D721Med (cell line): ENCODE results near the gene NEUROG3.

Source experiments
- DNase-seq: peaks from one replicate; pipeline ENCODE4 v3.0.0; 2011; ENCODE audit warnings: low spot score; ENCODE audit not compliant: insufficient read length
- FAIRE-seq: peaks from 2 replicates; lab custom pipeline; 2011; peaks lifted over from hg19 to GRCh38; lab: Jason Lieb, UNC
- TF ChIP-seq, protein P1 (sequence below): IDR thresholded peaks from 2 replicates; pipeline ENCODE4 v1.5.1; 2012; ENCODE audit warnings: mild to moderate bottlenecking, control low read depth; ENCODE audit not compliant: insufficient read depth; ENCODE audit errors: missing control alignments

The NEUROG3 gene, protein sequence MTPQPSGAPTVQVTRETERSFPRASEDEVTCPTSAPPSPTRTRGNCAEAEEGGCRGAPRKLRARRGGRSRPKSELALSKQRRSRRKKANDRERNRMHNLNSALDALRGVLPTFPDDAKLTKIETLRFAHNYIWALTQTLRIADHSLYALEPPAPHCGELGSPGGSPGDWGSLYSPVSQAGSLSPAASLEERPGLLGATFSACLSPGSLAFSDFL

DNA sequence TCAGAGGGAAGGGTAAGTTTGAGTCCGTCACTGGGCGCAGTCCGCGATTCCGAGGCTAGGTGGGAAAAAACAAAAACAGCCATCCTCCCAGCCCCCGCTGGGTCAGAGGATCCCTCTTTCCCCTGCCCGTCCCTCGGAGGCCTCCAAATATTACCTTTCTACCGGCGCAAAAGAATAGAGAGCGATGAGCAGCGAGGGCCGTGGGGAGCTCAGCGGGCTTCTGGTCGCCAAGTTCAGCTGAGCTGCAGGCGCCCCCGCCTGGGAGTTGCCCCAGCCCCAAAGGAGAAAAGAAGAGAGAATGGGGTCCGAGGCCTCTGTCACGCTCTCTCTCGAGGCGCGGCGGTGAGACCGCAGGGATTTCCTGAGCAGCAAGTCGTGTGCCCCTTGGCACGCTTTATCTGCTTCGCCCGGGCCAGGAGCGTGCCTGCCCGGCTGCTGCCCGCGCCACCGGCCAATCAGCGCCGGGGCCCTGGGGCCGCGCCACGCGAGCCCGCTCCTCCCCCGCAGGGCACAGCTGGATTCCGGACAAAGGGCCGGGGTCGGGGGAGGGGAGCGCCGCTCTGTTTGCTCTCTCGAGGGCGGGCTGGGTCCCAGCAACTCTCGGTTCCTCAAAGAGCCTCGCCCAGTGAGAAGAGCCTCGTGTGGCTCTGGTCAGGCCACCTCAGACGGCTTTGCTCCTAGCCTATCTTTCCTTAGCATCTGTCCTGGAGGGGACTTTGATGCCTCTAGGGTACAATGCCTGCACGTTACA lies at the start of gene NEUROG3:
TSS of gene NEUROG3 (minus strand) at position 367 of the 751 bp plus-strand sequence. CDS start 379 bp downstream, outside the sequence.
- FAIRE-seq (no peak), DNase-seq (no peak)
- TF ChIP-seq, protein P1, sequence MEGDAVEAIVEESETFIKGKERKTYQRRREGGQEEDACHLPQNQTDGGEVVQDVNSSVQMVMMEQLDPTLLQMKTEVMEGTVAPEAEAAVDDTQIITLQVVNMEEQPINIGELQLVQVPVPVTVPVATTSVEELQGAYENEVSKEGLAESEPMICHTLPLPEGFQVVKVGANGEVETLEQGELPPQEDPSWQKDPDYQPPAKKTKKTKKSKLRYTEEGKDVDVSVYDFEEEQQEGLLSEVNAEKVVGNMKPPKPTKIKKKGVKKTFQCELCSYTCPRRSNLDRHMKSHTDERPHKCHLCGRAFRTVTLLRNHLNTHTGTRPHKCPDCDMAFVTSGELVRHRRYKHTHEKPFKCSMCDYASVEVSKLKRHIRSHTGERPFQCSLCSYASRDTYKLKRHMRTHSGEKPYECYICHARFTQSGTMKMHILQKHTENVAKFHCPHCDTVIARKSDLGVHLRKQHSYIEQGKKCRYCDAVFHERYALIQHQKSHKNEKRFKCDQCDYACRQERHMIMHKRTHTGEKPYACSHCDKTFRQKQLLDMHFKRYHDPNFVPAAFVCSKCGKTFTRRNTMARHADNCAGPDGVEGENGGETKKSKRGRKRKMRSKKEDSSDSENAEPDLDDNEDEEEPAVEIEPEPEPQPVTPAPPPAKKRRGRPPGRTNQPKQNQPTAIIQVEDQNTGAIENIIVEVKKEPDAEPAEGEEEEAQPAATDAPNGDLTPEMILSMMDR: no peak

DNA sequence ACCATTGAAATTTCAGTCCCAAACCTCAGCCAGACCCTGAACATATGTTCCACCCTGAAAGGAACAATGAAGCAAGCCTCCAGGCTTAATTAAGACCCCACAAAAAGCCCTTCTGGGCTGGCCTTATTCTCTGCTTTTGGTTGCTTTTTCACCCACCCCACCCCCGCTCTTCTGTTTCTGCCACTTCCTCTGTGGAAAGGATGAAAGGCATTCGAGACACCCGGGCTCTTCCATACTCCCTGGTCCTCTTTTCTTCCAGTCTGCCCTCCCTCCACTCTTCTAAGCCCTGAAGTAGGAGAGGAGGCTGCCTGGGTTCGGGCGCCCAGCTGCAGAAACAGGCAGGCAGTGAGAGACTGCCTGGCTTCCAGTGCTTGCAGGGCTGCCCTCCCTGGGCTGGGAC lies 47.4 kb upstream of the NEUROG3 start:
- TF ChIP-seq, protein P1: no peak
- FAIRE-seq (no peak), DNase-seq (no peak)

DNA sequence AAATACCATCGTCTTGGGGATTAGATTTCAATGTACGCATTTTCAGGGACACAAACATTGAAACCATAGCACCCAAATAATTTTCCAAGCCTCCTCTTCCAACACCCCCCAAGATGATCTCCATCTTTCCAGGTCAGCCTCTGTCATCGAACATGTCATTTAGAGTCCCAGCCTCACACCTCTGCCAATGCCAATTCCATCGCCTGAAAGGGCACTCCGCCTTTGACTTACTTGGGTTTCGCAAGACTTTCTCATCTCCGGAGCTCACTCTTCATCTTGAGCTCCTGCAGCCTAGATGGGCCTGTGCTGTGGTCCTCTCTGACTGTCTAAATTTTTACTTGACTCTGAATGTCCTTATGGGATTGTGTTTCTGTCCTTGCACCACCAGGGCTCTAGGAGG lies 46.4 kb upstream of the NEUROG3 start:
- TF ChIP-seq, protein P1: no peak
- FAIRE-seq: no peak
- no peak for DNase-seq

DNA sequence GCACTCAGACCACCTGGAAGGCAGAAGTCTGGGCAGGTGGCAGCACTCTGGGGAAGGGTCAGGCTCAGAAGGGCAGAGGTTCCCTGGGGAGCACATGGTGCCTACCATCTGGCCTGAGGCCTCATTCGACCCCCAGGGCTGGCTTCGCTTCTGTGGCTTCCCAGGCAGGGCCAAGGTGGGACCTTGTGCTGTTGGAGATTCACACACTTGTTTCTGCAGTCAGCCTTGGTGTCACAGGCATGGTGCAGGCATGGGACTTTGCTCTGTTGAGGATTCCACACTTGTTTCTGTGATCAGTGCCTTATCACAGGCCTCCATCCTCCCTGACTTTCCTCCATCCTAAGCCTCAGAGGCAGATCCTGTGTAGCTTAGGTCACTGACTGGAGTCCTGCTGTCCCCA lies 45.5 kb upstream of the NEUROG3 start:
- no peak for FAIRE-seq
- TF ChIP-seq, protein P1: no peak

DNA sequence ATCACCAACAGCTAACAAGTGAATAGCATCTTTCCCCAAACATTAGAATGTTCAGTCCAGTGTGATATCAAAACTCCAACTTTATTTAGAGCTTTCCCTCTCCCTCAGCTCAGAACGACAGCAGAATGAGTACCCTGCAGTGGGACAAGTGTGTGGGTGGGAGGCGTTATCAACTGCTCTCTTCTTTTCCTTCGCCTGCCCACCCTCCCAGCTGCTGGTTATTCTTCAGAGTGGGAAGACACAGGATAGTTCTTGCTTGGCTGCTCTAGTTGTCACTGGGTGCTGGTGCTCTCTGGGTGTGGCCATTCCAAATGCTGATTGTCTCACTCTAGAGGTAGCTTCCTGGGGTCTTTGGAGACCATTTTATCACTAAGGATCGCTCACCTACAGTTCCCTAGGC lies 43.1 kb upstream of the NEUROG3 start:
- TF ChIP-seq, protein P1: no peak
- no peak for DNase-seq
- FAIRE-seq: no peak

More for the DNA sequence above, 45.5 kb upstream of the NEUROG3 start:
- DNase-seq: no peak

DNA sequence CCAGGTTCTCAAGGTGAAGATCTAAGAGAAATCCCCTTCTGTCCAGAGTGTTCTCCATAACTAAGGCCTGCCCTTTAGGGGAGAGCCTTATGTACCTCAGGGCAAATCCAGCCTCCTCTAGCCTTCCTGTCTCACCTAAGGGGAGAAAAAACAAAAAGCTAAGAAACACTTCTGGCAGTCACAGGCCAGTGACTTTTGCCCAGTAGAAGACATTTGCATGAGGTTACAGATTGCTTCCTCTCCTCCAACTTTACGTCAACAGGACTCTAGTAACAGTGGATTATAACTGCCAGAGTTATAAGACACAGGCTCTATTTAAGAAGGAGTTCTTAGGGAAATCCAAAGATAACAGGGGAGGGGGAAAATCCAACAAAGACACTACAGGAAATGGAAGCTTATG lies 40.9 kb upstream of the NEUROG3 start:
- no peak for DNase-seq
- FAIRE-seq: no peak
- TF ChIP-seq, protein P1: no peak

DNA sequence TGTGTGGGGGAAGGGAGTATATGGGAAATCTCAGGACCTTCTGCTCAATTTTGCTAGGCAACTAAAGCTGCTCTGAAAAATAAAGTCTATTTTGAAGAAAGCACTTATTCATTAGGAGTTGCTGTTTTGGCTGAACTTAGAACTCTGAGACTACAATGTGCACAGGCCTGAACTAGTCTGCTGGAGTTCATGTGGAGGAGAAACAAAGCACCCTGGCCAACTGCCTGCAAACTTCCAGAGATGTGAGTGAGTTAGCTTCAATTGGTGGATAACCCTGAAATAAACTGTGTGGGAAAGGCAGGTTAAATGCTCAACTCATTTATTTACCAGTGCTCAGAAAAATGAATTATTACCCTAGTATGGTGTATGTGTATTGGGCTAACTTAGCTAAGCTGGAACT lies 39.5 kb upstream of the NEUROG3 start:
- FAIRE-seq (no peak), DNase-seq (no peak)
- TF ChIP-seq, protein P1: no peak
